Vagina (tissue), 2 donors: Measurements from ENCODE around the gene SCG2.

Experiments
- POLR2A ChIP-seq, 2 donors: fragments of 450-650 bp; IDR thresholded peaks; one replicate each; pipeline ENCODE4 v1.6.1; 2017; ENCODE audit warnings: antibody characterized with exemption in 2 of 2, mild to moderate bottlenecking in 2 of 2, moderate library complexity in 2 of 2
- TF ChIP-seq, protein P1 (sequence below), 3 experiments: fragments of 450-650 bp in 2 of 3; fragments of 200-600 bp in 1 of 3; sonication (generic) in 1 of 3; IDR thresholded peaks; one replicate each; pipeline ENCODE4 v1.5.1; 2017 to 2019; ENCODE audit warnings: antibody characterized with exemption in 3 of 3, mild to moderate bottlenecking in 2 of 3, moderate library complexity in 2 of 3

DNA sequence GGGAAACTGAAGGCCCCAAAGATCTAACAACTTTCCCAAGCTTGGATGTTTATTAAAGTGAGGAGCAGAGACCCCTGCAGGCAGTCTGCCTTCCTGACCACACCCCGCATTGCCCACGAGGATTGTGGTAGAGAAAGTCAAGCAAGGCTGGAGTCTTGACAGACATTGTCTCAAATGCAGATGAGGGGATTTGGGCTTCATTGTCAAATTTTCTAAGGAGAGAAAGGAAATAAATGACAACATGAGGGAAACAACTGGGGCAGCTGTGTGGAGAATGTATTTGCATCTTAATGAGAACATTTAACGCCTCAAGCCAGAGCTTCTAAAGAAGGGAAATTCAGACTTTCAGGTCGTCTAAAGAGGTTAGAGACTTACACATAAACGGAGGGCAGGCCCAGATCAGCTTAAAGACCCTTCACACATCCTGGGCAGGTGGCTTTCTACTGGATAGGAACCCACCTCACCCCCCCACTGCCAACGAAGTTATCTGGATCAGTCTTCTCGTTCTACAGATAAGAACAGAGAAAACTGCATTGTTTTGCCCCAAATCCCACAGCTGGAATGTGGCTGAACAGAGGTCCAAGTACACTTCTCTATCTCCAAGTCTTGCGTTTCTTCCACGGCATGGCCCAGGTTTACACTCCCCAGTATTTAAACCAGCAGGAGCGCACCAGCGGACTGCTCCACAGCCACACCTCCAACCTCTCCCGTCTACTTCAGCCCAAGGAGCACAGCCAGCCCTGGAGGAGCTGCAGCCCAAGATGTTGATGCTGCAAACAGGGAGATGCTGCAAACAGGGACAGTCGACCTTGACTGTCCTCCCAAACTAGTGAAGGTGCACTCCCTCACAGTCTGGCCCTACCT is 16.2 kb upstream of the SCG2 start:
- no peak for TF ChIP-seq POLR2A (IDR thresholded peaks at IDR 0.05)
- TF ChIP-seq, protein P1, sequence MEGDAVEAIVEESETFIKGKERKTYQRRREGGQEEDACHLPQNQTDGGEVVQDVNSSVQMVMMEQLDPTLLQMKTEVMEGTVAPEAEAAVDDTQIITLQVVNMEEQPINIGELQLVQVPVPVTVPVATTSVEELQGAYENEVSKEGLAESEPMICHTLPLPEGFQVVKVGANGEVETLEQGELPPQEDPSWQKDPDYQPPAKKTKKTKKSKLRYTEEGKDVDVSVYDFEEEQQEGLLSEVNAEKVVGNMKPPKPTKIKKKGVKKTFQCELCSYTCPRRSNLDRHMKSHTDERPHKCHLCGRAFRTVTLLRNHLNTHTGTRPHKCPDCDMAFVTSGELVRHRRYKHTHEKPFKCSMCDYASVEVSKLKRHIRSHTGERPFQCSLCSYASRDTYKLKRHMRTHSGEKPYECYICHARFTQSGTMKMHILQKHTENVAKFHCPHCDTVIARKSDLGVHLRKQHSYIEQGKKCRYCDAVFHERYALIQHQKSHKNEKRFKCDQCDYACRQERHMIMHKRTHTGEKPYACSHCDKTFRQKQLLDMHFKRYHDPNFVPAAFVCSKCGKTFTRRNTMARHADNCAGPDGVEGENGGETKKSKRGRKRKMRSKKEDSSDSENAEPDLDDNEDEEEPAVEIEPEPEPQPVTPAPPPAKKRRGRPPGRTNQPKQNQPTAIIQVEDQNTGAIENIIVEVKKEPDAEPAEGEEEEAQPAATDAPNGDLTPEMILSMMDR (IDR thresholded peaks at IDR 0.05): no peak
